ENCODE results near the gene CALM3.

Gene CALM3

DNA sequence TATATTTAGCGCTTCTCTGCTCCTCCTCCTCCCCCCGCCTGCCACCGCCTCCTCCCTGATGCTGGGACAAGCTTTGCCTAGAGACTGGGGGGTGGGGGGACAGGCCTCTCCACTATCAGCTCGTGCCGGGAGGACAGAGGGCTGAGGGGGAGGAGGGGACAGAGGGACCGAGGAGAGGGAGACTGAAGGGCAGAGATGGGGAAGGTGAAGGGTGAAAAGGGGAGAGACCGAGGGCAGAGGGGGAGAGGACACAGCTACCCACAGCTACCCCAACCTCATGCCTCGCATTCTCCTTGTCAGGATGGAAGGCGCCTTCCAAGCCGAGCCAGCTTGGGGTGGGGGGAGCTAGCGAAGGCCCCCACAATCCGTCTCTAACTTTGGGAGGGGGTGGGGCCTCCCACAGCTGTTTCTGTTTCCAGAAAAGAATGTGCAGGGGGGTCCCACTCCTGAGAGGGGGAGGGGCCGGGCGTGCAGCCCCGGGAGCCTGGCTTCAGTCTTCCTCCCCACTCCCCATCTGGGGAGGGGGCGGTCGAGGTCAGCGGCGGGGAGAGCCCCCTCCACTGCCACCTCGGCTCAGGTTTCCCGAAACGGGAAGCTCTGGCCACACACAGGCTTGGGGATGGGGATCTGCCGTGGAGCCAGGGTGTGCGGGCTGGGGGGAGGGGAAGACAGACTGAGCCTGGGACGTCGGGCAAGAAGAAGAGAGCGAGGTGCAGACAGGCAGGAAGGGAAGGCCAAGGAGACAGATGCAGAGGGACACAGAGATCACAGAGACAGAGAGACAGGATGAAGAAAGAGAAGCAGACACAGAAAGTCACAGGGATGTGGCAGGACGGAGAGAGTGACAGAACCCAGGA lies 58.2 kb downstream of the CALM3 start:
- no peaks in the 10 kb centered on the region for H3K36me3 ChIP-seq
- peak overlapping the region; percentile 73 for H3K4me3 ChIP-seq (ENCODE audit: low read depth, low read length)
- H3K27ac ChIP-seq = peak overlapping the region; percentile 51
- TF ChIP-seq, protein P1, sequence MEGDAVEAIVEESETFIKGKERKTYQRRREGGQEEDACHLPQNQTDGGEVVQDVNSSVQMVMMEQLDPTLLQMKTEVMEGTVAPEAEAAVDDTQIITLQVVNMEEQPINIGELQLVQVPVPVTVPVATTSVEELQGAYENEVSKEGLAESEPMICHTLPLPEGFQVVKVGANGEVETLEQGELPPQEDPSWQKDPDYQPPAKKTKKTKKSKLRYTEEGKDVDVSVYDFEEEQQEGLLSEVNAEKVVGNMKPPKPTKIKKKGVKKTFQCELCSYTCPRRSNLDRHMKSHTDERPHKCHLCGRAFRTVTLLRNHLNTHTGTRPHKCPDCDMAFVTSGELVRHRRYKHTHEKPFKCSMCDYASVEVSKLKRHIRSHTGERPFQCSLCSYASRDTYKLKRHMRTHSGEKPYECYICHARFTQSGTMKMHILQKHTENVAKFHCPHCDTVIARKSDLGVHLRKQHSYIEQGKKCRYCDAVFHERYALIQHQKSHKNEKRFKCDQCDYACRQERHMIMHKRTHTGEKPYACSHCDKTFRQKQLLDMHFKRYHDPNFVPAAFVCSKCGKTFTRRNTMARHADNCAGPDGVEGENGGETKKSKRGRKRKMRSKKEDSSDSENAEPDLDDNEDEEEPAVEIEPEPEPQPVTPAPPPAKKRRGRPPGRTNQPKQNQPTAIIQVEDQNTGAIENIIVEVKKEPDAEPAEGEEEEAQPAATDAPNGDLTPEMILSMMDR (IDR thresholded peaks at IDR 0.05; ENCODE audit: low read depth, low read length) = no peak
- no peaks in the 10 kb centered on the region for H3K27me3 ChIP-seq (ENCODE audit: insufficient read depth, low read depth, severe bottlenecking)
- peak; percentile 73 for DNase-seq
- H3K9me3 ChIP-seq (ENCODE audit: severe bottlenecking) = no peaks in the 10 kb centered on the region

DNA sequence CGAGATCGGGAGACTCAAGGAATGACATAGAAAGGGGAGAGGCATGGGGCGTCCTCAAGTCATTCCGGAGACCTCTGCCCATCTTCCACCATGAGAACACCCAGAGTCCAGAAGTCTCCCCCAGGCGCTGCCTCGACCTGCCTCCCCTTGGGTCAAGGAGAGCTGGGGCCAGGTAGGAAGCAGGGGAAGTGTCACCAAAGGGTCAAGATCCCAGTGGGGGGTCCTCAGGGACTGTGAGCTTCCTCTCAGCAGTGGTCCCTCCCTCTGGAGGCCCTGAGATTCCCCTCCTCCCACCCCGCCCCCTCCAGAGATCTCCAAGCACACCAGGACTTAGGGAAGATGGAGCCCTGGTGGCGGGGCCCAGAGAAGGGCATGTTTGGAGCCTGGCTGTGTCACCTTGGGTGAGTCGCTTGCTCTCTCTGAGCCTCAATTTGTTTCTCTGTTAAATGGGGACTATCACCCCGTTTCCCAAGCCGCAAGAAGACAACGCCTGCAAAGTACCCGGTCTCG lies 58.9 kb downstream of the CALM3 start:
- peak; percentile 75 for DNase-seq
- Histone ChIP-seq H3K27me3 (ENCODE audit: insufficient read depth, low read depth, severe bottlenecking) (no peaks in the 10 kb centered on the region), H3K4me3 (ENCODE audit: low read depth, low read length) (peak overlapping the region; percentile 73), H3K9me3 (ENCODE audit: severe bottlenecking) (no peaks in the 10 kb centered on the region), H3K27ac (peak overlapping the region; percentile 51), H3K36me3 (no peaks in the 10 kb centered on the region)
- TF ChIP-seq, protein P1 (IDR thresholded peaks at IDR 0.05; ENCODE audit: low read depth, low read length) = 0 out of 2 replicates have a peak, but pooled peaks have one; percentile 0

Data from WERI-Rb-1 (cell line).